PC-3 (cell line): ENCODE results near the gene WRNIP1. TPM values are rescaled to one million over a fixed set of nuclear protein-coding genes. Genes with fewer than 3 reads are reported as not detected.

ENCODE experiments used
- ATAC-seq: fragments of 200-7000 bp; cut with Tn5 transposase; 2 replicates; pipeline ENCODE4 v1.9.1; 2020; ENCODE audit warnings: mild to moderate bottlenecking, moderate library complexity
- BruUV-seq: library from RNA; stranded (reverse); fragments of 400-500 nt; replicated peaks from 2 replicates; lab custom pipeline; 2021; lab: Mats Ljungman, UMichigan
- CTCF ChIA-PET: fragments of 300-600 bp; sonication (Branson Sonifier 250); formaldehyde crosslinking; loops from one replicate; lab custom pipeline; 2022; ENCODE audit warnings: antibody characterized with exemption; lab: Charles Lee
- POLR2A ChIA-PET: fragments of 300-600 bp; sonication (Branson Sonifier 250); formaldehyde crosslinking; loops from one replicate; lab custom pipeline; 2022; ENCODE audit warnings: antibody characterized with exemption; ENCODE audit not compliant: unreplicated experiment; lab: Charles Lee
- DNase-seq: peaks from one replicate; pipeline ENCODE4 v3.0.0-alpha.2; 2015
- H2AFZ ChIP-seq: fragments of 300-600 bp; sonication (generic); 2 replicates; pipeline ENCODE4 v1.6.0; 2016; ENCODE audit warnings: antibody characterized with exemption, low read length
- H3F3A ChIP-seq: fragments of 300-600 bp; sonication (generic); one replicate; pipeline ENCODE4 v1.6.0; 2017; ENCODE audit warnings: antibody characterized with exemption, low read length, control low read depth, mild to moderate bottlenecking; ENCODE audit not compliant: unreplicated experiment
- H3K27ac ChIP-seq: fragments of 300-600 bp; sonication (generic); 2 replicates; pipeline ENCODE4 v1.5.1; 2016; ENCODE audit warnings: mild to moderate bottlenecking, low read length
- H3K27me3 ChIP-seq: fragments of 300-600 bp; sonication (generic); 2 replicates; pipeline ENCODE4 v1.6.1; 2016; ENCODE audit warnings: low read length, mixed read lengths
- H3K36me3 ChIP-seq: fragments of 300-600 bp; sonication (generic); 2 replicates; pipeline ENCODE4 v1.6.1; 2016; ENCODE audit warnings: low read depth, mixed run types, low read length, mixed read lengths
- H3K4me1 ChIP-seq: fragments of 300-600 bp; sonication (generic); 2 replicates; pipeline ENCODE4 v1.5.1; 2016; ENCODE audit warnings: low read length; ENCODE audit not compliant: insufficient read depth
- H3K4me2 ChIP-seq: fragments of 300-600 bp; sonication (generic); 2 replicates; pipeline ENCODE4 v1.6.0; 2016; ENCODE audit warnings: low read length
- H3K4me3 ChIP-seq: fragments of 300-600 bp; sonication (generic); 2 replicates; pipeline ENCODE4 v1.5.1; 2016; ENCODE audit warnings: mild to moderate bottlenecking, low read length, mixed read lengths
- H3K79me2 ChIP-seq: fragments of 300-600 bp; sonication (generic); 2 replicates; pipeline ENCODE4 v1.6.1; 2017; ENCODE audit warnings: low read length, mixed read lengths
- H3K9ac ChIP-seq: fragments of 300-600 bp; sonication (generic); 2 replicates; pipeline ENCODE4 v1.6.0; 2016; ENCODE audit warnings: mild to moderate bottlenecking, low read length
- H3K9me2 ChIP-seq: fragments of 300-600 bp; sonication (generic); replicated peaks from 2 replicates; pipeline ENCODE4 v1.6.1; 2016; ENCODE audit warnings: mixed run types, low read length, mixed read lengths
- H3K9me3 ChIP-seq: fragments of 300-600 bp; sonication (generic); 2 replicates; pipeline ENCODE4 v1.6.1; 2016; ENCODE audit warnings: low read length, mixed read lengths
- H4K20me1 ChIP-seq: fragments of 300-600 bp; sonication (generic); 2 replicates; pipeline ENCODE4 v1.6.1; 2016; ENCODE audit warnings: low read length, mixed read lengths
- CTCF ChIP-seq: fragments of 300-600 bp; sonication (generic); conservative IDR thresholded peaks from 2 replicates; pipeline ENCODE4 v1.5.1; 2017; ENCODE audit warnings: antibody characterized with exemption, low read depth, mild to moderate bottlenecking, low read length
- EZH2 ChIP-seq: fragments of 300-600 bp; sonication (generic); IDR thresholded peaks from one replicate; pipeline ENCODE4 v1.6.1; 2017; ENCODE audit warnings: antibody characterized with exemption, mild to moderate bottlenecking, low read length; ENCODE audit not compliant: unreplicated experiment
- EZH2phosphoT487 ChIP-seq: fragments of 300-600 bp; sonication (generic); IDR thresholded peaks from 2 replicates; pipeline ENCODE4 v1.6.1; 2018; ENCODE audit warnings: mild to moderate bottlenecking, antibody characterized with exemption, low read length, borderline replicate concordance
- intact Hi-C: fragments of 100-400 bp; cut with micrococcal nuclease; formaldehyde crosslinking; loops from 2 replicates; pipeline ENCODE4 v1.9.0; 2023
- total RNA-seq: library from RNA; depleted of rRNA; stranded (reverse); fragments of >200 nt; gene quantifications from 2 replicates; pipeline ENCODE4 v1.2.3, GENCODE V29; 2014

Gene WRNIP1
- total RNA-seq, 1 experiment from 2014 or later, result 92.2 TPM

- no peaks in the 10 kb centered on the region for H3K27me3 ChIP-seq
- intact Hi-C loops, result no loop called here
- peaks cover 26% of the 10 kb centered on the region; the same call in 1 of the 2 replicates for H3K36me3 ChIP-seq
- ATAC-seq (no peak), DNase-seq (no peak)
- H2AFZ ChIP-seq, result no peak overlapping the region
- H3K4me1 ChIP-seq, result peaks cover 10% of the 10 kb centered on the region
- H4K20me1 ChIP-seq, result 0 out of 2 replicates have a peak, but pooled peaks cover 8% of the 10 kb centered on the region
- no peak overlapping the region for H3K9ac ChIP-seq
- no peak overlapping the region for H3K4me2 ChIP-seq
- TF ChIP-seq CTCF (no peak), EZH2 (no peak), EZH2phosphoT487 (no peak)
- CTCF ChIA-PET, result no interaction called here
- H3K9me3 ChIP-seq, result no peaks in the 10 kb centered on the region
- peaks cover 57% of the 10 kb centered on the region for H3K79me2 ChIP-seq
- no TSS peak for BruUV-seq
- H3K9me2 ChIP-seq, result no peaks in the 10 kb centered on the region
- POLR2A ChIA-PET, result no interaction called here
- H3F3A ChIP-seq, result peaks cover 1% of the 10 kb centered on the region
- H3K27ac ChIP-seq, result no peak overlapping the region
- H3K4me3 ChIP-seq, result no peak overlapping the region
These were observed 19.7 kb downstream of the WRNIP1 start for GRCh38 chr6:2784930-2785329.

- Histone ChIP-seq H3K9ac (no peak overlapping the region), H3F3A (peaks cover 12% of the 10 kb centered on the region), H3K79me2 (peaks cover 51% of the 10 kb centered on the region), H3K4me3 (no peak overlapping the region), H3K4me1 (peaks cover 23% of the 10 kb centered on the region), H3K27me3 (no peaks in the 10 kb centered on the region), H3K36me3 (peaks cover 15% of the 10 kb centered on the region; the same call in 1 of the 2 replicates), H3K9me2 (no peaks in the 10 kb centered on the region), H2AFZ (no peak overlapping the region), H3K9me3 (no peaks in the 10 kb centered on the region), H3K27ac (no peak overlapping the region), H4K20me1 (no peaks in the 10 kb centered on the region), H3K4me2 (no peak overlapping the region)
- CTCF ChIA-PET, result no interaction called here
- intact Hi-C loops, result no loop called here
- ATAC-seq (no peak), DNase-seq (no peak)
- TF ChIP-seq CTCF (no peak), EZH2phosphoT487 (no peak), EZH2 (no peak)
- no TSS peak for BruUV-seq
- POLR2A ChIA-PET, result no interaction called here
These were observed 21.1 kb downstream of the WRNIP1 start for GRCh38 chr6:2786269-2786668.

- intact Hi-C loops, result loop anchor here (1.0 to 2.0 kb wide), 8 partner anchors 27 to 198 kb away; no protein-coding TSS in a partner anchor
- no peaks in the 10 kb centered on the region for H4K20me1 ChIP-seq
- no peaks in the 10 kb centered on the region for H3K9me3 ChIP-seq
- H3K4me1 ChIP-seq, result peaks cover 59% of the 10 kb centered on the region
- H3K4me3 ChIP-seq, result no peak overlapping the region
- peaks cover 25% of the 10 kb centered on the region for H3K79me2 ChIP-seq
- no peaks in the 10 kb centered on the region for H3K9me2 ChIP-seq
- peak overlapping the region; percentile 88 for H3K9ac ChIP-seq
- ATAC-seq, result peak; percentile 80
- peak; percentile 92 for TF ChIP-seq CTCF
- no peak for TF ChIP-seq EZH2phosphoT487
- peaks cover 12% of the 10 kb centered on the region for H3F3A ChIP-seq
- ChIA-PET CTCF (interaction anchor here (0.6 to 2.6 kb wide), 12 partner anchors 27 to 198 kb away, joined by 3 to 26 read pairs (median 5); partner anchors contain the start of gene SERPINB1), POLR2A (interaction anchor here (0.6 to 1.0 kb wide), 6 partner anchors 27 to 60 kb away, joined by 3 to 9 read pairs (median 4); partner anchors contain the start of gene SERPINB1)
- H3K36me3 ChIP-seq, result peaks cover 3% of the 10 kb centered on the region; the same call in 1 of the 2 replicates
- no peaks in the 10 kb centered on the region for H3K27me3 ChIP-seq
- TSS peak; percentile 92 for BruUV-seq
- DNase-seq, result peak; percentile 93
- H3K27ac ChIP-seq, result peak overlapping the region; percentile 98
- H2AFZ ChIP-seq, result no peak overlapping the region
- peak overlapping the region; percentile 27 for H3K4me2 ChIP-seq
These were observed 25.6 kb downstream of the WRNIP1 start for GRCh38 chr6:2790588-2791449.
